HepG2 (cell line): ENCODE data around the gene BYSL. TPM values are rescaled to one million over a fixed set of nuclear protein-coding genes. Genes with fewer than 3 reads are reported as not detected.

Experiments used
- CREB1 ChIP-seq, 2 experiments: fragments of 450-650 bp in 1 of 2; IDR thresholded peaks; 2 replicates each; pipeline ENCODE4 v1.6.1; 2016 to 2017; ENCODE audit warnings: control low read depth in 1 of 2, mild to moderate bottlenecking in 1 of 2, missing compliant biosample characterization in 1 of 2, missing genetic modification characterization in 1 of 2
- FOXK2 ChIP-seq: fragments of 450-650 bp; IDR thresholded peaks from 2 replicates; pipeline ENCODE4 v1.6.1; 2016
- HMGA1 ChIP-seq: sonication (generic); formaldehyde crosslinking; conservative IDR thresholded peaks from 2 replicates; pipeline ENCODE4 v1.4.0; 2020; ENCODE audit warnings: missing genetic modification reagents
- HNRNPK ChIP-seq: fragments of 200-400 bp; formaldehyde crosslinking; IDR thresholded peaks from 2 replicates; pipeline ENCODE4 v1.6.1; 2018; ENCODE audit warnings: low read length, low read depth, moderate library complexity, mild to moderate bottlenecking; ENCODE audit not compliant: poor library complexity, severe bottlenecking
- PCBP2 ChIP-seq: fragments of 200-400 bp; formaldehyde crosslinking; optimal IDR thresholded peaks from 2 replicates; pipeline ENCODE3; 2018; ENCODE audit warnings: low read length, low read depth; ENCODE audit not compliant: poor library complexity, severe bottlenecking
- RFX5 ChIP-seq: IDR thresholded peaks from 2 replicates; pipeline ENCODE4 v1.6.1; 2011; ENCODE audit warnings: low read depth, low read length, improper control_type of control experiment
- TCF7 ChIP-seq: sonication (generic); IDR thresholded peaks from 2 replicates; pipeline ENCODE4 v1.6.1; 2016; ENCODE audit warnings: antibody characterized with exemption, low read depth
- ZBTB43 ChIP-seq: sonication (generic); formaldehyde crosslinking; conservative IDR thresholded peaks from 2 replicates; pipeline ENCODE4 v1.4.0; 2020; ENCODE audit warnings: missing genetic modification reagents
- ZNF234 ChIP-seq: sonication (generic); formaldehyde crosslinking; conservative IDR thresholded peaks from 2 replicates; pipeline ENCODE4 v1.5.1; 2020; ENCODE audit warnings: mild to moderate bottlenecking, missing genetic modification reagents
- ZNF7 ChIP-seq: IDR thresholded peaks from 2 replicates; pipeline ENCODE4 v1.6.1; 2016; ENCODE audit warnings: missing biosample characterization, missing genetic modification reagents
- polyA plus RNA-seq, 8 experiments: library from polyadenylated mRNA; depleted of rRNA in 3 of 8; stranded (reverse) in 7 of 8; unstranded in 1 of 8; fragments of >200 nt; fragmentation: Illumina TruSeq in 4 of 8; extraction: Trizol in 4 of 8; gene quantifications; 2 replicates each; pipeline versions ENCODE4 v1.2.1 to v1.2.3, GENCODE V29; 2011 to 2016; ENCODE audit warnings: low read depth in 4 of 8, missing spikeins in 1 of 8, mixed read lengths in 1 of 8; ENCODE audit not compliant: insufficient read depth in 1 of 8
- total RNA-seq, 5 experiments: library from RNA; depleted of rRNA; stranded (reverse); fragments of >200 nt; fragmentation: Illumina TruSeq; extraction: Trizol; gene quantifications; 2 replicates each; pipeline ENCODE4 v1.2.3, GENCODE V29; 2016; ENCODE audit warnings: low read depth in 1 of 5
- TF ChIP-seq, protein P1 (sequence below): sonication (generic); formaldehyde crosslinking; IDR thresholded peaks from 2 replicates; pipeline ENCODE4 v1.8.0; 2022; ENCODE audit warnings: missing genetic modification reagents, mild to moderate bottlenecking, moderate library complexity, borderline replicate concordance
- TF ChIP-seq, protein P2 (sequence below): sonication (generic); formaldehyde crosslinking; conservative IDR thresholded peaks from 2 replicates; pipeline ENCODE4 v1.5.0; 2020; ENCODE audit warnings: missing genetic modification reagents
- TF ChIP-seq, protein P3 (sequence below): sonication (generic); formaldehyde crosslinking; IDR thresholded peaks from 2 replicates; pipeline ENCODE4 v1.5.0; 2020; ENCODE audit warnings: missing genetic modification reagents

The BYSL gene
- total and polyA plus RNA-seq, 2 of the 13 experiments (the other 11 are each of a cell fraction or from before 2014, with no cell fraction given) = 27.9 to 28.6 TPM

DNA sequence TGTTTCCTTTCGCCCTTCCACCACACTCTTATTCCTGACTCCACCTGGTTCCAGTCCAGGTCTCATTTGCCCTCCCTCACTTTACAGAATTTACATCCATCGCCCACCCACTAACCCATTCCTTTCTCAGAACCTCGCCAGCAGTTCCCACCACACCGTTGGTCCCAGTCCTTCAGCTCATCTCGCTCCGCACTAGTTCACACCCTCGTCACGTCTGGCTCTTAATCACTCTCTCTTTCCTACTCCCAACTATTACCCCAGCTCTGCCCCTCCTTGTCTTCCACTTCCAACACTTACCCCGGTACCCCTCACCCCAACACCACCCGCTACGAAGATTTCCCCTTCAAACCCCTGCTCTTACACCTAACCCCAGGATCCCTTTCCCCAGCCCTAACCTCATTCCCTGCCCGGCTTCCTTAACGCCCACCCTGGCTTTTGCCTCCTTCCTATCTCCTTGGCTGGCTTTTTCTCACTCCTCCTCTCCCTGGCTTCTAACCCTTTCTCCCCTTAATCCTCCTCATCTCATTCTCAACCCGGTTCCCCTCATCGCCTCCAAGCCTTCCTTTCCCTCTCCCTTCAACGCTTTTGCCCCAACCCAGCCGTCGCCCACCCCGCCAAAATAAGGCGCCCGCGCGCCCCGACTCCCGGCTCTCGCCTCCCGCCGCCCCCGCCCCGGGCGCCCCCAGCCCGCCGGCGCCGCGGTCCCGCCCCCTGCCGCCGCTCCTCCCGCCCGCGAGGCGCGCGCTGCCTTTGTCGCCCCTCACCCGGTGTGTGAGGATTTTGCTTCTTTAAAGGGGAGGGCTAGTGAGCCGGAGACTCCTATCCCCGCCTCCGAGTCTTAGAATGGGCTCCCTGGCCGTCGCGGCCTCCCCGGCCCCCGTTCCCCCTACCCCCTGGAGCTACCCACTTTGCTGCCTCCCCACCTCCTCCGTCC, 26.7 kb upstream of the BYSL start (continued):
- TF ChIP-seq, protein P1, sequence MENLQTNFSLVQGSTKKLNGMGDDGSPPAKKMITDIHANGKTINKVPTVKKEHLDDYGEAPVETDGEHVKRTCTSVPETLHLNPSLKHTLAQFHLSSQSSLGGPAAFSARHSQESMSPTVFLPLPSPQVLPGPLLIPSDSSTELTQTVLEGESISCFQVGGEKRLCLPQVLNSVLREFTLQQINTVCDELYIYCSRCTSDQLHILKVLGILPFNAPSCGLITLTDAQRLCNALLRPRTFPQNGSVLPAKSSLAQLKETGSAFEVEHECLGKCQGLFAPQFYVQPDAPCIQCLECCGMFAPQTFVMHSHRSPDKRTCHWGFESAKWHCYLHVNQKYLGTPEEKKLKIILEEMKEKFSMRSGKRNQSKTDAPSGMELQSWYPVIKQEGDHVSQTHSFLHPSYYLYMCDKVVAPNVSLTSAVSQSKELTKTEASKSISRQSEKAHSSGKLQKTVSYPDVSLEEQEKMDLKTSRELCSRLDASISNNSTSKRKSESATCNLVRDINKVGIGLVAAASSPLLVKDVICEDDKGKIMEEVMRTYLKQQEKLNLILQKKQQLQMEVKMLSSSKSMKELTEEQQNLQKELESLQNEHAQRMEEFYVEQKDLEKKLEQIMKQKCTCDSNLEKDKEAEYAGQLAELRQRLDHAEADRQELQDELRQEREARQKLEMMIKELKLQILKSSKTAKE = no peak
- TF ChIP-seq, protein P2, sequence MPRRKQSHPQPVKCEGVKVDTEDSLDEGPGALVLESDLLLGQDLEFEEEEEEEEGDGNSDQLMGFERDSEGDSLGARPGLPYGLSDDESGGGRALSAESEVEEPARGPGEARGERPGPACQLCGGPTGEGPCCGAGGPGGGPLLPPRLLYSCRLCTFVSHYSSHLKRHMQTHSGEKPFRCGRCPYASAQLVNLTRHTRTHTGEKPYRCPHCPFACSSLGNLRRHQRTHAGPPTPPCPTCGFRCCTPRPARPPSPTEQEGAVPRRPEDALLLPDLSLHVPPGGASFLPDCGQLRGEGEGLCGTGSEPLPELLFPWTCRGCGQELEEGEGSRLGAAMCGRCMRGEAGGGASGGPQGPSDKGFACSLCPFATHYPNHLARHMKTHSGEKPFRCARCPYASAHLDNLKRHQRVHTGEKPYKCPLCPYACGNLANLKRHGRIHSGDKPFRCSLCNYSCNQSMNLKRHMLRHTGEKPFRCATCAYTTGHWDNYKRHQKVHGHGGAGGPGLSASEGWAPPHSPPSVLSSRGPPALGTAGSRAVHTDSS (CRISPR knock-in tag) = no peak
- TF ChIP-seq PCBP2 (peak; percentile 94), ZBTB43 (no peak), ZNF7 (no peak), HMGA1 (CRISPR knock-in tag) (no peak), HNRNPK (no peak), FOXK2 (no peak), TCF7 (no peak), ZNF234 (CRISPR knock-in tag) (no peak), CREB1 (IDR thresholded peaks at IDR 0.05) (no peak), CREB1 (CRISPR knock-in tag; IDR thresholded peaks at IDR 0.05) (no peak), RFX5 (no peak)
- TF ChIP-seq, protein P3, sequence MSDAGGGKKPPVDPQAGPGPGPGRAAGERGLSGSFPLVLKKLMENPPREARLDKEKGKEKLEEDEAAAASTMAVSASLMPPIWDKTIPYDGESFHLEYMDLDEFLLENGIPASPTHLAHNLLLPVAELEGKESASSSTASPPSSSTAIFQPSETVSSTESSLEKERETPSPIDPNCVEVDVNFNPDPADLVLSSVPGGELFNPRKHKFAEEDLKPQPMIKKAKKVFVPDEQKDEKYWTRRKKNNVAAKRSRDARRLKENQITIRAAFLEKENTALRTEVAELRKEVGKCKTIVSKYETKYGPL (CRISPR knock-in tag) = no peak
